Endothelial cell of umbilical vein (primary cell): ENCODE measurements around the gene RPA4. TPM values are rescaled to one million over a fixed set of nuclear protein-coding genes. Genes with fewer than 3 reads are reported as not detected.
"Not testable (repeated sequence)": the region's sequence is repeated elsewhere in the genome, so short reads cannot be mapped to it uniquely, and the experiment has no call there.

ENCODE experiments used
- BruUV-seq: library from RNA; stranded (reverse); fragments of 400-500 nt; replicated peaks from 2 replicates; lab custom pipeline; 2021; lab: Mats Ljungman, UMichigan
- CTCF ChIA-PET: fragments of 300-600, 350-600 bp; sonication (Branson Sonifier 250); formaldehyde crosslinking; loops from one replicate; lab custom pipeline; 2021; ENCODE audit warnings: antibody characterized with exemption, inconsistent platforms; lab: Charles Lee
- POLR2A ChIA-PET: fragments of 300-600, 350-600 bp; sonication (Branson Sonifier 250); formaldehyde crosslinking; loops from one replicate; lab custom pipeline; 2021; ENCODE audit warnings: antibody characterized with exemption, inconsistent platforms; lab: Charles Lee
- DNase-seq: peaks from one replicate; pipeline ENCODE4 v3.0.0-alpha.2; 2011; ENCODE audit warnings: low read depth, low spot score
- FAIRE-seq: peaks from 2 replicates; lab custom pipeline; 2011; peaks lifted over from hg19 to GRCh38; lab: Jason Lieb, UNC
- H2AFZ ChIP-seq: 2 replicates; pipeline ENCODE4 v1.6.0; 2012; ENCODE audit warnings: low read depth, low read length, control low read depth, inconsistent platforms
- H3K27ac ChIP-seq: 2 replicates; pipeline ENCODE4 v1.5.1; 2011; ENCODE audit warnings: low read depth, mild to moderate bottlenecking, control low read depth, low read length, moderate library complexity; ENCODE audit not compliant: insufficient read depth
- H3K27me3 ChIP-seq, 2 experiments: 2 replicates each; pipeline versions ENCODE4 v1.6.0 to v1.6.1; 2011; ENCODE audit warnings: low read length in 2 of 2, mixed read lengths in 1 of 2; ENCODE audit not compliant: control insufficient read depth in 2 of 2, insufficient read depth in 2 of 2
- H3K36me3 ChIP-seq, 2 experiments: 2 replicates in 1 of 2; 3 replicates in 1 of 2; pipeline ENCODE4 v1.5.1; 2011; ENCODE audit warnings: low read length in 2 of 2, mild to moderate bottlenecking in 1 of 2, moderate library complexity in 1 of 2; ENCODE audit not compliant: control insufficient read depth in 2 of 2, insufficient read depth in 2 of 2; ENCODE audit errors: extremely low read depth in 1 of 2
- H3K4me1 ChIP-seq: 3 replicates; pipeline ENCODE4 v1.5.1; 2011; ENCODE audit warnings: mild to moderate bottlenecking, low read length; ENCODE audit not compliant: control insufficient read depth, insufficient read depth; ENCODE audit errors: extremely low read depth
- H3K4me2 ChIP-seq: 2 replicates; pipeline ENCODE4 v1.6.1; 2011; ENCODE audit warnings: low read length, control low read depth, mixed read lengths; ENCODE audit not compliant: insufficient read depth
- H3K4me3 ChIP-seq, 3 experiments: fragments of 200-600 bp in 1 of 3; sonication (generic), shearing (Covaris generic) in 1 of 3; replicated peaks in 1 of 3; 2 replicates each; pipeline ENCODE4 v1.5.1; 2011 to 2016; ENCODE audit warnings: control low read depth in 3 of 3, low read length in 3 of 3, mild to moderate bottlenecking in 2 of 3, inconsistent platforms in 1 of 3, low read depth in 1 of 3, moderate library complexity in 1 of 3; ENCODE audit not compliant: insufficient read depth in 1 of 3
- H3K79me2 ChIP-seq: 2 replicates; pipeline ENCODE4 v1.6.0; 2012; ENCODE audit warnings: low read length, inconsistent platforms; ENCODE audit not compliant: control insufficient read depth, insufficient read depth
- H3K9ac ChIP-seq: replicated peaks from 2 replicates; pipeline ENCODE3; 2011; ENCODE audit warnings: low read length, control low read depth; ENCODE audit not compliant: insufficient read depth; ENCODE audit errors: extremely low read depth
- H3K9me1 ChIP-seq: replicated peaks from 3 replicates; pipeline ENCODE4 v1.6.0; 2011; ENCODE audit warnings: mild to moderate bottlenecking, low read length; ENCODE audit not compliant: control insufficient read depth, insufficient read depth; ENCODE audit errors: extremely low read depth
- H3K9me3 ChIP-seq: replicated peaks from 2 replicates; pipeline ENCODE4 v1.5.1; 2012; ENCODE audit warnings: low read length, inconsistent platforms; ENCODE audit not compliant: control insufficient read depth, insufficient read depth
- H4K20me1 ChIP-seq: replicated peaks from 2 replicates; pipeline ENCODE3; 2011; ENCODE audit warnings: mild to moderate bottlenecking, low read length; ENCODE audit not compliant: control insufficient read depth, insufficient read depth; ENCODE audit errors: extremely low read depth
- CTCF ChIP-seq, 2 donors: IDR thresholded peaks; 1 replicate in 1 of 2; 2 replicates in 1 of 2; pipeline ENCODE4 v1.5.1; 2011; ENCODE audit warnings: low read length in 2 of 2, mild to moderate bottlenecking in 2 of 2, moderate library complexity in 2 of 2, control low read depth in 1 of 2, inconsistent platforms in 1 of 2, low read depth in 1 of 2; ENCODE audit not compliant: insufficient read depth in 1 of 2; ENCODE audit errors: extremely low read depth in 1 of 2
- EZH2 ChIP-seq: IDR thresholded peaks from 2 replicates; pipeline ENCODE4 v1.6.1; 2012; ENCODE audit warnings: borderline replicate concordance, low read depth, mild to moderate bottlenecking, moderate library complexity, low read length, inconsistent platforms; ENCODE audit not compliant: severe bottlenecking
- FOS ChIP-seq: IDR thresholded peaks from 2 replicates; pipeline ENCODE4 v1.6.1; 2011; ENCODE audit warnings: mild to moderate bottlenecking, low read length, moderate library complexity, borderline replicate concordance; ENCODE audit not compliant: insufficient read depth
- GATA2 ChIP-seq: IDR thresholded peaks from 2 replicates; pipeline ENCODE4 v1.7.0; 2011; ENCODE audit warnings: low read depth, mild to moderate bottlenecking, moderate library complexity, mixed read lengths, low read length; ENCODE audit not compliant: insufficient read length, insufficient read depth
- JUN ChIP-seq: IDR thresholded peaks from 2 replicates; pipeline ENCODE4 v1.6.1; 2011; ENCODE audit warnings: borderline replicate concordance, low read depth; ENCODE audit not compliant: insufficient read length, insufficient read depth
- MAX ChIP-seq: IDR thresholded peaks from 2 replicates; pipeline ENCODE4 v1.6.1; 2011; ENCODE audit not compliant: insufficient read depth, insufficient read length
- MYC ChIP-seq: IDR thresholded peaks from one replicate; pipeline ENCODE4 v1.6.1; 2011; ENCODE audit warnings: mild to moderate bottlenecking, low read depth, low read length
- POLR2A ChIP-seq: IDR thresholded peaks from 2 replicates; pipeline ENCODE4 v1.6.1; 2012; ENCODE audit warnings: low read depth, mild to moderate bottlenecking, control low read depth, low read length
- POLR2AphosphoS5 ChIP-seq: IDR thresholded peaks from 2 replicates; pipeline ENCODE4 v1.6.1; 2012; ENCODE audit warnings: low read depth, mild to moderate bottlenecking, control low read depth, low read length, moderate library complexity; ENCODE audit not compliant: insufficient read depth
- dilution Hi-C: fragments of 300-500 bp; cut with MboI; formaldehyde crosslinking; loops from one replicate; pipeline ENCODE4 v1.15.0; 2019; ENCODE audit warnings: low sequenced_read_pairs; ENCODE audit not compliant: extremely low pct_ligation_motif_present
- intact Hi-C: fragments of 100-400 bp; cut with micrococcal nuclease; formaldehyde crosslinking; loops from one replicate; pipeline ENCODE4 v1.10.0; 2022
- polyA plus RNA-seq, 4 experiments: library from polyadenylated mRNA; depleted of rRNA in 3 of 4; stranded (reverse) in 3 of 4; unstranded in 1 of 4; fragments of >200 nt; gene quantifications; 2 replicates each; pipeline versions ENCODE4 v1.2.1 to v1.2.3, GENCODE V29; 2011 to 2012; ENCODE audit warnings: missing spikeins in 1 of 4
- total RNA-seq: library from RNA; stranded (reverse); gene quantifications from 2 replicates; pipeline ENCODE4 v1.2.3, GENCODE V29; 2021

RPA4 gene
- total and polyA plus RNA-seq, 2 donors (not counting 3 experiments of a cell fraction or from before 2014, with no cell fraction given) = 0.32 to 2.1 TPM

DNA sequence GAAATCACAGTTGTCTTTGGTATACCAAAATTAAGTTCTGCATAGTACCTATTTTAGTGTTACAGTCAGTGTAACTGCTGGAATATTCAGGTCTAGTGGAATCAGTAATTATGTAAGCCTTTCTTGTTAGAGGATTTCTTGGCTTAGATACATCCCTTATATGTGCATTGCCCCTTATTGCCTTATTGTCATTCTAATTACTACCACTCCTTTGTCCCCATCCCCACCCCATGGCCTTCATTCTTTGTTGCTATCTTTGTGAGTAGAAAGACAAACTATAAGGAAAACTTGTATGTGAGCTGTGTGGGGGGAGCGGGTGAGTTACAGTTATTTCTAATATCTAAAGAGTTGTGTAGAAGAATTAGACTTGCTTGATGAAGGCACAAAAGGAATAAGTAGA lies 36.9 kb upstream of the RPA4 start:
- FAIRE-seq = no peak
- CTCF ChIA-PET = no interaction called here
- DNase-seq = no peak
- H3K4me3 ChIP-seq = no peak overlapping the region
- no peak overlapping the region for H2AFZ ChIP-seq
- no peaks in the 10 kb centered on the region for H3K27me3 ChIP-seq
- H3K9ac ChIP-seq = no peak overlapping the region
- H3K27ac ChIP-seq = no peak overlapping the region
- BruUV-seq = no TSS peak
- dilution Hi-C loops (no loop called here), intact Hi-C loops (no loop called here)
- H3K9me3 ChIP-seq = no peaks in the 10 kb centered on the region
- TF ChIP-seq POLR2AphosphoS5 = no peak
- no peak for TF ChIP-seq FOS
- no peak for TF ChIP-seq MAX
- TF ChIP-seq MYC = no peak
- TF ChIP-seq CTCF (IDR thresholded peaks at IDR 0.05; ENCODE audit: extremely low read depth in 1 of 2, insufficient read depth in 1 of 2, low read depth in 1 of 2, low read length in 2 of 2) = no peak
- no peak for TF ChIP-seq GATA2
- TF ChIP-seq POLR2A = no peak
- TF ChIP-seq EZH2 = no peak
- TF ChIP-seq JUN = no peak
- POLR2A ChIA-PET = no interaction called here
- H3K9me1 ChIP-seq = no peaks in the 10 kb centered on the region
- no peaks in the 10 kb centered on the region for H4K20me1 ChIP-seq
- no peaks in the 10 kb centered on the region for H3K36me3 ChIP-seq
- no peaks in the 10 kb centered on the region for H3K4me1 ChIP-seq
- peaks cover 3% of the 10 kb centered on the region for H3K79me2 ChIP-seq
- H3K4me2 ChIP-seq = no peak overlapping the region

DNA sequence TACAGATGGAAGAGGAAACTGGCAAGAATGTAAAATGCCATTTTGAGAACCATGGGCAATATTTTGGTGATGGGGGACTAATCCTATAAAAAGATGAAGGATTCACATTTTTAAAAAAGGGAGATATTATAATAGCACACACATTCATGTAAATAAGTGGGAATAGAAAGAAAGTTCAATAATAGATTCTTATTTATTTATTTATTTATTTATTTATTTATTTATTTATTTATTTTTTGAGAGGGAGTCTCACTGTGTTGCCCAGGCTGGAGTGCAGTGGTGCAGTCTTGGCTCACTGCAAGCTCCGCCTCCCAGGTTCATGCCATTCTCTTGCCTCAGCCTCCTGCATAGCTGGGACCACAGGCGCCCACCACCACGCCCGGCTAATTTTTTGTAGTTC lies 24.3 kb upstream of the RPA4 start:
- CTCF ChIA-PET, H3K9ac ChIP-seq, FAIRE-seq: not testable (repeated sequence)

More for the DNA sequence above, 24.3 kb upstream of the RPA4 start:
- intact Hi-C loops, H3K79me2 ChIP-seq, BruUV-seq, H3K27me3 ChIP-seq, DNase-seq, dilution Hi-C loops, H4K20me1 ChIP-seq, H3K4me1 ChIP-seq, H2AFZ ChIP-seq, H3K9me3 ChIP-seq, POLR2A ChIA-PET, H3K4me2 ChIP-seq, H3K9me1 ChIP-seq, H3K36me3 ChIP-seq, H3K27ac ChIP-seq, H3K4me3 ChIP-seq: not testable (repeated sequence)
